ENCODE results near the gene TRIM32. TPM values are rescaled to one million over a fixed set of nuclear protein-coding genes. Genes with fewer than 3 reads are reported as not detected.
"Not testable (repeated sequence)": the region's sequence is repeated elsewhere in the genome, so short reads cannot be mapped to it uniquely, and the experiment has no call there.

Gene TRIM32
- total RNA-seq, 2 experiments from 2014 or later = 13.9 to 17.1 TPM

- H3K27me3 Mint-ChIP-seq = no peaks in the 10 kb centered on the region
- H3K27ac Mint-ChIP-seq = no peak overlapping the region
Observed at GRCh38 chr9:116688806-116689485, 1.8 kb downstream of the TRIM32 start.

GRCh38 chr9:116689486-116690032 is 2.5 kb downstream of the TRIM32 start:
- Mint-ChIP-seq H3K27ac (no peak overlapping the region), H3K4me1 (peaks cover 56% of the 10 kb centered on the region), H3K27me3 (no peaks in the 10 kb centered on the region), H3K9me3 (no peaks in the 10 kb centered on the region), H3K4me3 (no peak overlapping the region), H3K36me3 (ENCODE audit: low read depth) (peaks cover 14% of the 10 kb centered on the region)
- CTCF ChIA-PET = no interaction called here
- no peak for DNase-seq
- POLR2A ChIA-PET = interaction anchor here (1.5 kb wide), 1 partner anchor 10 kb away, joined by 3 read pairs; no protein-coding TSS in a partner anchor

More at GRCh38 chr9:116688806-116689485, 1.8 kb downstream of the TRIM32 start:
- Mint-ChIP-seq H3K9me3 (no peaks in the 10 kb centered on the region), H3K36me3 (ENCODE audit: low read depth) (peaks cover 15% of the 10 kb centered on the region), H3K4me1 (peaks cover 56% of the 10 kb centered on the region), H3K4me3 (peak overlapping the region; percentile 15)
- no peak for DNase-seq
- CTCF ChIA-PET = no interaction called here
- POLR2A ChIA-PET = no interaction called here

GRCh38 chr9:116690805-116691204 is 3.7 kb downstream of the TRIM32 start:
- H3K27ac Mint-ChIP-seq, H3K4me3 Mint-ChIP-seq, H3K27me3 Mint-ChIP-seq, H3K9me3 Mint-ChIP-seq, CTCF ChIA-PET, DNase-seq: not testable (repeated sequence)
- Mint-ChIP-seq H3K36me3 (ENCODE audit: low read depth) (peaks cover 21% of the 10 kb centered on the region), H3K4me1 (peaks cover 56% of the 10 kb centered on the region)
- POLR2A ChIA-PET = interaction anchor here (1.5 kb wide), 1 partner anchor 9 kb away, joined by 3 read pairs; no protein-coding TSS in a partner anchor

- Mint-ChIP-seq H3K4me1 (peaks cover 51% of the 10 kb centered on the region), H3K9me3 (no peaks in the 10 kb centered on the region), H3K36me3 (ENCODE audit: low read depth) (peaks cover 27% of the 10 kb centered on the region), H3K27ac (no peak overlapping the region), H3K27me3 (no peaks in the 10 kb centered on the region), H3K4me3 (no peak overlapping the region)
- DNase-seq = no peak
- CTCF ChIA-PET = no interaction called here
- POLR2A ChIA-PET = no interaction called here
Observed at GRCh38 chr9:116691607-116692006, 4.5 kb downstream of the TRIM32 start.

GRCh38 chr9:116692616-116693015 is 5.5 kb downstream of the TRIM32 start:
- ChIA-PET POLR2A (no interaction called here), CTCF (no interaction called here)
- Mint-ChIP-seq H3K4me1 (peaks cover 45% of the 10 kb centered on the region), H3K27ac (no peak overlapping the region), H3K27me3 (no peaks in the 10 kb centered on the region), H3K36me3 (ENCODE audit: low read depth) (peaks cover 36% of the 10 kb centered on the region), H3K4me3 (no peak overlapping the region), H3K9me3 (no peaks in the 10 kb centered on the region)
- DNase-seq = no peak

- peaks cover 39% of the 10 kb centered on the region for H3K36me3 Mint-ChIP-seq (ENCODE audit: low read depth)
- H3K27ac Mint-ChIP-seq = no peak overlapping the region
- no peak for DNase-seq
- ChIA-PET POLR2A (no interaction called here), CTCF (no interaction called here)
- no peaks in the 10 kb centered on the region for H3K27me3 Mint-ChIP-seq
- H3K4me3 Mint-ChIP-seq = no peak overlapping the region
- H3K9me3 Mint-ChIP-seq = no peaks in the 10 kb centered on the region
- peaks cover 38% of the 10 kb centered on the region for H3K4me1 Mint-ChIP-seq
Observed at GRCh38 chr9:116693233-116693731, 6.2 kb downstream of the TRIM32 start.

GRCh38 chr9:116694785-116695291 is 7.7 kb downstream of the TRIM32 start:
- peaks cover 54% of the 10 kb centered on the region for H3K36me3 Mint-ChIP-seq (ENCODE audit: low read depth)
- no peak overlapping the region for H3K27ac Mint-ChIP-seq
- peaks cover 24% of the 10 kb centered on the region for H3K4me1 Mint-ChIP-seq
- POLR2A ChIA-PET = no interaction called here
- no peaks in the 10 kb centered on the region for H3K27me3 Mint-ChIP-seq
- CTCF ChIA-PET = no interaction called here
- DNase-seq = no peak
- no peak overlapping the region for H3K4me3 Mint-ChIP-seq
- no peaks in the 10 kb centered on the region for H3K9me3 Mint-ChIP-seq

- no peaks in the 10 kb centered on the region for H3K9me3 Mint-ChIP-seq
- peaks cover 22% of the 10 kb centered on the region for H3K4me1 Mint-ChIP-seq
- ChIA-PET POLR2A (no interaction called here), CTCF (no interaction called here)
- no peaks in the 10 kb centered on the region for H3K27me3 Mint-ChIP-seq
- peaks cover 60% of the 10 kb centered on the region for H3K36me3 Mint-ChIP-seq (ENCODE audit: low read depth)
- H3K27ac Mint-ChIP-seq = no peak overlapping the region
- no peak overlapping the region for H3K4me3 Mint-ChIP-seq
- DNase-seq = no peak
Observed at GRCh38 chr9:116695438-116695837, 8.3 kb downstream of the TRIM32 start.

- no peak overlapping the region for H3K27ac Mint-ChIP-seq
- ChIA-PET CTCF (no interaction called here), POLR2A (no interaction called here)
- H3K27me3 Mint-ChIP-seq = no peaks in the 10 kb centered on the region
- no peaks in the 10 kb centered on the region for H3K9me3 Mint-ChIP-seq
- peaks cover 75% of the 10 kb centered on the region for H3K36me3 Mint-ChIP-seq (ENCODE audit: low read depth)
- peaks cover 25% of the 10 kb centered on the region for H3K4me1 Mint-ChIP-seq
- DNase-seq = no peak
- H3K4me3 Mint-ChIP-seq = no peak overlapping the region
Observed at GRCh38 chr9:116697362-116697761, 10.3 kb downstream of the TRIM32 start.

GRCh38 chr9:116697887-116698286 is 10.8 kb downstream of the TRIM32 start:
- Mint-ChIP-seq H3K27me3 (no peaks in the 10 kb centered on the region), H3K9me3 (no peaks in the 10 kb centered on the region), H3K4me1 (peaks cover 23% of the 10 kb centered on the region), H3K4me3 (no peak overlapping the region), H3K27ac (no peak overlapping the region), H3K36me3 (ENCODE audit: low read depth) (peaks cover 75% of the 10 kb centered on the region)
- ChIA-PET POLR2A (interaction anchor here (1.3 kb wide), 1 partner anchor 11 kb away, joined by 6 read pairs; the partner anchor contains the start of gene TRIM32), CTCF (no interaction called here)
- no peak for DNase-seq

GRCh38 chr9:116700279-116700678 is 13.2 kb downstream of the TRIM32 start:
- ChIA-PET CTCF (no interaction called here), POLR2A (interaction anchor here (1.1 to 1.4 kb wide), 2 partner anchors 10 to 11 kb away, joined by 3 to 4 read pairs; no protein-coding TSS in a partner anchor)
- no peaks in the 10 kb centered on the region for H3K9me3 Mint-ChIP-seq
- H3K4me1 Mint-ChIP-seq = peaks cover 19% of the 10 kb centered on the region
- no peak for DNase-seq
- H3K27me3 Mint-ChIP-seq = no peaks in the 10 kb centered on the region
- H3K36me3 Mint-ChIP-seq (ENCODE audit: low read depth) = peaks cover 62% of the 10 kb centered on the region
- H3K27ac Mint-ChIP-seq = no peak overlapping the region
- H3K4me3 Mint-ChIP-seq = no peak overlapping the region

GRCh38 chr9:116700882-116701865 is 14.1 kb downstream of the TRIM32 start:
- POLR2A ChIA-PET = no interaction called here
- H3K9me3 Mint-ChIP-seq = no peaks in the 10 kb centered on the region
- no peak overlapping the region for H3K4me3 Mint-ChIP-seq
- H3K27ac Mint-ChIP-seq = peak overlapping the region; percentile 36
- H3K36me3 Mint-ChIP-seq (ENCODE audit: low read depth) = peaks cover 55% of the 10 kb centered on the region
- CTCF ChIA-PET = no interaction called here
- no peaks in the 10 kb centered on the region for H3K27me3 Mint-ChIP-seq
- DNase-seq = no peak
- H3K4me1 Mint-ChIP-seq = peaks cover 19% of the 10 kb centered on the region

Data from activated CD4-positive, alpha-beta memory T cell treated with anti-CD3 and anti-CD28 coated beads, Interleukin-2, amount 10 ng/mL, durations not matched to agents 7 days and 5 days (primary cell).